Peyer's patch (tissue), 4 donors: ENCODE results near the gene LYL1.

ENCODE experiments used
- POLR2A ChIP-seq, 2 donors: fragments of 450-650 bp; IDR thresholded peaks; one replicate each; pipeline ENCODE4 v1.5.1; 2017; ENCODE audit warnings: antibody characterized with exemption in 2 of 2, mild to moderate bottlenecking in 2 of 2, moderate library complexity in 2 of 2
- TF ChIP-seq, protein P1 (sequence below), 6 experiments: fragments of 450-650 bp in 4 of 6; fragments of 200-600 bp in 2 of 6; sonication (generic) in 1 of 6; IDR thresholded peaks; one replicate each; pipeline ENCODE4 v1.5.1; 2017 to 2019; ENCODE audit warnings: antibody characterized with exemption in 6 of 6, mild to moderate bottlenecking in 3 of 6, moderate library complexity in 1 of 6

DNA sequence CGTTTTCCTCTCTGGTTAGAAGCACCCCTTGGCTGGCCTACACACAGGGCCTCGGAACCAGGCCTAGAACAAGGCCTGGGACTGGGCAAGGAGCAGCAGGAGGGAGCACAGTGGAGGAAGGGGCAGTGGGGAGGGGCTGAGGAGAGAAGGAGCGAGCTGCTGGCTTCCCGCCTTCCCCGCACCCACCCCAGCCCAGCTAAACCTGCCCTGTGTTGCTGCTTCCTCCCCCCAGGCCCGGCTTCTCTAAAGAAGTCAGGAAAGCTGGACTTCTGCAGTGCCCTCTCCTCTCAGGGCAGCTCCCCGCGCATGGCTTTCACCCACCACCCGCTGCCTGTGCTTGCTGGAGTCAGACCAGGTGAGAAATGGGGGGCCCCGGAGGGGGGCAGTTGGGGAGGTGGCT lies 24.3 kb downstream of the LYL1 start:
- no peak for TF ChIP-seq POLR2A (IDR thresholded peaks at IDR 0.05)
- TF ChIP-seq, protein P1, sequence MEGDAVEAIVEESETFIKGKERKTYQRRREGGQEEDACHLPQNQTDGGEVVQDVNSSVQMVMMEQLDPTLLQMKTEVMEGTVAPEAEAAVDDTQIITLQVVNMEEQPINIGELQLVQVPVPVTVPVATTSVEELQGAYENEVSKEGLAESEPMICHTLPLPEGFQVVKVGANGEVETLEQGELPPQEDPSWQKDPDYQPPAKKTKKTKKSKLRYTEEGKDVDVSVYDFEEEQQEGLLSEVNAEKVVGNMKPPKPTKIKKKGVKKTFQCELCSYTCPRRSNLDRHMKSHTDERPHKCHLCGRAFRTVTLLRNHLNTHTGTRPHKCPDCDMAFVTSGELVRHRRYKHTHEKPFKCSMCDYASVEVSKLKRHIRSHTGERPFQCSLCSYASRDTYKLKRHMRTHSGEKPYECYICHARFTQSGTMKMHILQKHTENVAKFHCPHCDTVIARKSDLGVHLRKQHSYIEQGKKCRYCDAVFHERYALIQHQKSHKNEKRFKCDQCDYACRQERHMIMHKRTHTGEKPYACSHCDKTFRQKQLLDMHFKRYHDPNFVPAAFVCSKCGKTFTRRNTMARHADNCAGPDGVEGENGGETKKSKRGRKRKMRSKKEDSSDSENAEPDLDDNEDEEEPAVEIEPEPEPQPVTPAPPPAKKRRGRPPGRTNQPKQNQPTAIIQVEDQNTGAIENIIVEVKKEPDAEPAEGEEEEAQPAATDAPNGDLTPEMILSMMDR (IDR thresholded peaks at IDR 0.05): no peak
